Endothelial cell of umbilical vein (primary cell): ENCODE results near the gene LCN2. TPM values are rescaled to one million over a fixed set of nuclear protein-coding genes. Genes with fewer than 3 reads are reported as not detected.

Experiments used
- BruUV-seq: library from RNA; stranded (reverse); fragments of 400-500 nt; replicated peaks from 2 replicates; lab custom pipeline; 2021; lab: Mats Ljungman, UMichigan
- CTCF ChIA-PET: fragments of 300-600, 350-600 bp; sonication (Branson Sonifier 250); formaldehyde crosslinking; loops from one replicate; lab custom pipeline; 2021; ENCODE audit warnings: antibody characterized with exemption, inconsistent platforms; lab: Charles Lee
- POLR2A ChIA-PET: fragments of 300-600, 350-600 bp; sonication (Branson Sonifier 250); formaldehyde crosslinking; loops from one replicate; lab custom pipeline; 2021; ENCODE audit warnings: antibody characterized with exemption, inconsistent platforms; lab: Charles Lee
- DNase-seq: peaks from one replicate; pipeline ENCODE4 v3.0.0-alpha.2; 2011; ENCODE audit warnings: low read depth, low spot score
- FAIRE-seq: peaks from 2 replicates; lab custom pipeline; 2011; peaks lifted over from hg19 to GRCh38; lab: Jason Lieb, UNC
- H2AFZ ChIP-seq: 2 replicates; pipeline ENCODE4 v1.6.0; 2012; ENCODE audit warnings: low read depth, low read length, control low read depth, inconsistent platforms
- H3K27ac ChIP-seq: 2 replicates; pipeline ENCODE4 v1.5.1; 2011; ENCODE audit warnings: low read depth, mild to moderate bottlenecking, control low read depth, low read length, moderate library complexity; ENCODE audit not compliant: insufficient read depth
- H3K27me3 ChIP-seq, 2 experiments: 2 replicates each; pipeline versions ENCODE4 v1.6.0 to v1.6.1; 2011; ENCODE audit warnings: low read length in 2 of 2, mixed read lengths in 1 of 2; ENCODE audit not compliant: control insufficient read depth in 2 of 2, insufficient read depth in 2 of 2
- H3K36me3 ChIP-seq, 2 experiments: 2 replicates in 1 of 2; 3 replicates in 1 of 2; pipeline ENCODE4 v1.5.1; 2011; ENCODE audit warnings: low read length in 2 of 2, mild to moderate bottlenecking in 1 of 2, moderate library complexity in 1 of 2; ENCODE audit not compliant: control insufficient read depth in 2 of 2, insufficient read depth in 2 of 2; ENCODE audit errors: extremely low read depth in 1 of 2
- H3K4me1 ChIP-seq: 3 replicates; pipeline ENCODE4 v1.5.1; 2011; ENCODE audit warnings: mild to moderate bottlenecking, low read length; ENCODE audit not compliant: control insufficient read depth, insufficient read depth; ENCODE audit errors: extremely low read depth
- H3K4me2 ChIP-seq: 2 replicates; pipeline ENCODE4 v1.6.1; 2011; ENCODE audit warnings: low read length, control low read depth, mixed read lengths; ENCODE audit not compliant: insufficient read depth
- H3K4me3 ChIP-seq, 3 experiments: fragments of 200-600 bp in 1 of 3; sonication (generic), shearing (Covaris generic) in 1 of 3; replicated peaks in 1 of 3; 2 replicates each; pipeline ENCODE4 v1.5.1; 2011 to 2016; ENCODE audit warnings: control low read depth in 3 of 3, low read length in 3 of 3, mild to moderate bottlenecking in 2 of 3, inconsistent platforms in 1 of 3, low read depth in 1 of 3, moderate library complexity in 1 of 3; ENCODE audit not compliant: insufficient read depth in 1 of 3
- H3K79me2 ChIP-seq: 2 replicates; pipeline ENCODE4 v1.6.0; 2012; ENCODE audit warnings: low read length, inconsistent platforms; ENCODE audit not compliant: control insufficient read depth, insufficient read depth
- H3K9ac ChIP-seq: replicated peaks from 2 replicates; pipeline ENCODE3; 2011; ENCODE audit warnings: low read length, control low read depth; ENCODE audit not compliant: insufficient read depth; ENCODE audit errors: extremely low read depth
- H3K9me1 ChIP-seq: replicated peaks from 3 replicates; pipeline ENCODE4 v1.6.0; 2011; ENCODE audit warnings: mild to moderate bottlenecking, low read length; ENCODE audit not compliant: control insufficient read depth, insufficient read depth; ENCODE audit errors: extremely low read depth
- H3K9me3 ChIP-seq: replicated peaks from 2 replicates; pipeline ENCODE4 v1.5.1; 2012; ENCODE audit warnings: low read length, inconsistent platforms; ENCODE audit not compliant: control insufficient read depth, insufficient read depth
- H4K20me1 ChIP-seq: replicated peaks from 2 replicates; pipeline ENCODE3; 2011; ENCODE audit warnings: mild to moderate bottlenecking, low read length; ENCODE audit not compliant: control insufficient read depth, insufficient read depth; ENCODE audit errors: extremely low read depth
- EZH2 ChIP-seq: IDR thresholded peaks from 2 replicates; pipeline ENCODE4 v1.6.1; 2012; ENCODE audit warnings: borderline replicate concordance, low read depth, mild to moderate bottlenecking, moderate library complexity, low read length, inconsistent platforms; ENCODE audit not compliant: severe bottlenecking
- FOS ChIP-seq: IDR thresholded peaks from 2 replicates; pipeline ENCODE4 v1.6.1; 2011; ENCODE audit warnings: mild to moderate bottlenecking, low read length, moderate library complexity, borderline replicate concordance; ENCODE audit not compliant: insufficient read depth
- GATA2 ChIP-seq: IDR thresholded peaks from 2 replicates; pipeline ENCODE4 v1.7.0; 2011; ENCODE audit warnings: low read depth, mild to moderate bottlenecking, moderate library complexity, mixed read lengths, low read length; ENCODE audit not compliant: insufficient read length, insufficient read depth
- JUN ChIP-seq: IDR thresholded peaks from 2 replicates; pipeline ENCODE4 v1.6.1; 2011; ENCODE audit warnings: borderline replicate concordance, low read depth; ENCODE audit not compliant: insufficient read length, insufficient read depth
- MYC ChIP-seq: IDR thresholded peaks from one replicate; pipeline ENCODE4 v1.6.1; 2011; ENCODE audit warnings: mild to moderate bottlenecking, low read depth, low read length
- POLR2A ChIP-seq: IDR thresholded peaks from 2 replicates; pipeline ENCODE4 v1.6.1; 2012; ENCODE audit warnings: low read depth, mild to moderate bottlenecking, control low read depth, low read length
- POLR2AphosphoS5 ChIP-seq: IDR thresholded peaks from 2 replicates; pipeline ENCODE4 v1.6.1; 2012; ENCODE audit warnings: low read depth, mild to moderate bottlenecking, control low read depth, low read length, moderate library complexity; ENCODE audit not compliant: insufficient read depth
- dilution Hi-C: fragments of 300-500 bp; cut with MboI; formaldehyde crosslinking; loops from one replicate; pipeline ENCODE4 v1.15.0; 2019; ENCODE audit warnings: low sequenced_read_pairs; ENCODE audit not compliant: extremely low pct_ligation_motif_present
- intact Hi-C: fragments of 100-400 bp; cut with micrococcal nuclease; formaldehyde crosslinking; loops from one replicate; pipeline ENCODE4 v1.10.0; 2022
- polyA plus RNA-seq, 4 experiments: library from polyadenylated mRNA; depleted of rRNA in 3 of 4; stranded (reverse) in 3 of 4; unstranded in 1 of 4; fragments of >200 nt; gene quantifications; 2 replicates each; pipeline versions ENCODE4 v1.2.1 to v1.2.3, GENCODE V29; 2011 to 2012; ENCODE audit warnings: missing spikeins in 1 of 4
- total RNA-seq: library from RNA; stranded (reverse); gene quantifications from 2 replicates; pipeline ENCODE4 v1.2.3, GENCODE V29; 2021
- TF ChIP-seq, protein P1 (sequence below), 2 donors: IDR thresholded peaks; 1 replicate in 1 of 2; 2 replicates in 1 of 2; pipeline ENCODE4 v1.5.1; 2011; ENCODE audit warnings: low read length in 2 of 2, mild to moderate bottlenecking in 2 of 2, moderate library complexity in 2 of 2, control low read depth in 1 of 2, inconsistent platforms in 1 of 2, low read depth in 1 of 2; ENCODE audit not compliant: insufficient read depth in 1 of 2; ENCODE audit errors: extremely low read depth in 1 of 2
- TF ChIP-seq, protein P2 (sequence below): IDR thresholded peaks from 2 replicates; pipeline ENCODE4 v1.6.1; 2011; ENCODE audit not compliant: insufficient read depth, insufficient read length

Gene LCN2
- total and polyA plus RNA-seq, 2 donors (not counting 3 experiments of a cell fraction or from before 2014, with no cell fraction given), result not detected

DNA sequence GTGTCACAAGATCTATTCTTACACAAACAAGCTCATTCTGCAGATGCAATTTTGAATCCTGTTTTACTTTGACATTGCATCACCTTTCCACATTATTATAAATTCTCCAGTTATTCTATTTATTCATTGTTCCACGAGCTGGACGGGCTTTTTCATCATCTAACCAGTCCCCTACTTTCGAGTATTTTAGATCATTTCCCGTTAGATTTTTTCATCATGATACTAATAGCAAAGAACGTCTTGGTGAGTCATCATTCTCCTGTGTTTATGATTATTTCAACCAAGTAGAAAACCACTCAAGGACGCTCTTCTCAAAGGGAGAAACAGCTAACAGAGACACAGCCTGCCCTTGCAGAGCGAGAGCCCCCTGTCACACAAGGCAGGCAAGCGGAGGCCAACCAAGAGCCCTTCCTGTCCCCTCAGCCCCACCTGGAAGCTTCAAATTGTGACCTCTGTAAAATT, 25.9 kb downstream of the LCN2 start:
- intact Hi-C loops, result no loop called here
- dilution Hi-C loops, result no loop called here
- H3K9ac ChIP-seq, result no peak overlapping the region
- no peak overlapping the region for H3K4me2 ChIP-seq
- POLR2A ChIA-PET, result interaction anchor here (0.7 kb wide), 1 partner anchor 47 kb away, joined by 3 read pairs; no protein-coding TSS in a partner anchor
- no peaks in the 10 kb centered on the region for H3K27me3 ChIP-seq
- no peak overlapping the region for H3K4me3 ChIP-seq
- no peaks in the 10 kb centered on the region for H3K79me2 ChIP-seq
- no peak for FAIRE-seq
- no peaks in the 10 kb centered on the region for H4K20me1 ChIP-seq
- no peak for DNase-seq
- no TSS peak for BruUV-seq
- TF ChIP-seq JUN (peak; percentile 18), FOS (no peak), MYC (no peak)
- peaks cover 25 to 44% of the 10 kb centered on the region in 2 experiments for H3K36me3 ChIP-seq
- H3K9me3 ChIP-seq, result no peaks in the 10 kb centered on the region
- no peak overlapping the region for H3K27ac ChIP-seq
- H2AFZ ChIP-seq, result no peak overlapping the region
- H3K9me1 ChIP-seq, result no peaks in the 10 kb centered on the region
- no peaks in the 10 kb centered on the region for H3K4me1 ChIP-seq
- CTCF ChIA-PET, result interaction anchor here (0.9 kb wide), 1 partner anchor 16 kb away, joined by 4 read pairs; the partner anchor contains the start of gene CIZ1

DNA sequence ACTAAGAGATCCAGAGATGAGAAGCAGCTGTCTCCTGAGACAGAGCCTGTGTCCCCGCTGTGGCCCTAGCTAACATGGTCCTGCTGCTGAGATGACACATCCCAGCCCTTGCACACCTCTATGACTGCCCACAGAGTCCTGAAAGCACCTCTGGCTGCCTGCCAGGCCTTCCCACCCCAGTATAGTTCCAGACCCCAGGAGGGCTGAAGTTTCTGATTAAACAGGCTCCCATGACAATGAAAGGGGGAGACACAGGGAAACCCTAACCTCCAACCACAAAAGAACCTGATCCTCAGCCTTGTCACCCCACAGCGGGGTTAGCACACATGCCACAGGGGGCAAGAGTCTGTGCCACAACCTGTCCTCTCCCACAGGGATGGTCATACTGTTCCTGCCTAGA, 26.5 kb downstream of the LCN2 start:
- FAIRE-seq (no peak), DNase-seq (no peak)
- H4K20me1 ChIP-seq, result no peaks in the 10 kb centered on the region
- ChIA-PET POLR2A (no interaction called here), CTCF (interaction anchor here (0.9 kb wide), 1 partner anchor 15 kb away, joined by 4 read pairs; the partner anchor contains the start of gene CIZ1)
- H3K36me3 ChIP-seq, result peaks cover 25 to 44% of the 10 kb centered on the region in 2 experiments
- no peak overlapping the region for H3K4me3 ChIP-seq
- H3K4me1 ChIP-seq, result no peaks in the 10 kb centered on the region
- H3K27me3 ChIP-seq, result no peaks in the 10 kb centered on the region
- intact Hi-C loops (no loop called here), dilution Hi-C loops (no loop called here)
- no TSS peak for BruUV-seq
- H3K4me2 ChIP-seq, result no peak overlapping the region
- H3K9me3 ChIP-seq, result no peaks in the 10 kb centered on the region
- no peak overlapping the region for H3K9ac ChIP-seq
- H3K79me2 ChIP-seq, result no peaks in the 10 kb centered on the region
- H2AFZ ChIP-seq, result no peak overlapping the region
- TF ChIP-seq GATA2 (no peak), MYC (no peak), JUN (no peak), FOS (no peak), EZH2 (no peak), POLR2AphosphoS5 (no peak), POLR2A (no peak)
- TF ChIP-seq, protein P1, sequence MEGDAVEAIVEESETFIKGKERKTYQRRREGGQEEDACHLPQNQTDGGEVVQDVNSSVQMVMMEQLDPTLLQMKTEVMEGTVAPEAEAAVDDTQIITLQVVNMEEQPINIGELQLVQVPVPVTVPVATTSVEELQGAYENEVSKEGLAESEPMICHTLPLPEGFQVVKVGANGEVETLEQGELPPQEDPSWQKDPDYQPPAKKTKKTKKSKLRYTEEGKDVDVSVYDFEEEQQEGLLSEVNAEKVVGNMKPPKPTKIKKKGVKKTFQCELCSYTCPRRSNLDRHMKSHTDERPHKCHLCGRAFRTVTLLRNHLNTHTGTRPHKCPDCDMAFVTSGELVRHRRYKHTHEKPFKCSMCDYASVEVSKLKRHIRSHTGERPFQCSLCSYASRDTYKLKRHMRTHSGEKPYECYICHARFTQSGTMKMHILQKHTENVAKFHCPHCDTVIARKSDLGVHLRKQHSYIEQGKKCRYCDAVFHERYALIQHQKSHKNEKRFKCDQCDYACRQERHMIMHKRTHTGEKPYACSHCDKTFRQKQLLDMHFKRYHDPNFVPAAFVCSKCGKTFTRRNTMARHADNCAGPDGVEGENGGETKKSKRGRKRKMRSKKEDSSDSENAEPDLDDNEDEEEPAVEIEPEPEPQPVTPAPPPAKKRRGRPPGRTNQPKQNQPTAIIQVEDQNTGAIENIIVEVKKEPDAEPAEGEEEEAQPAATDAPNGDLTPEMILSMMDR (IDR thresholded peaks at IDR 0.05; ENCODE audit: extremely low read depth in 1 of 2, insufficient read depth in 1 of 2, low read depth in 1 of 2, low read length in 2 of 2), result no peak
- TF ChIP-seq, protein P2, sequence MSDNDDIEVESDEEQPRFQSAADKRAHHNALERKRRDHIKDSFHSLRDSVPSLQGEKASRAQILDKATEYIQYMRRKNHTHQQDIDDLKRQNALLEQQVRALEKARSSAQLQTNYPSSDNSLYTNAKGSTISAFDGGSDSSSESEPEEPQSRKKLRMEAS, result no peak
- no peak overlapping the region for H3K27ac ChIP-seq
- H3K9me1 ChIP-seq, result no peaks in the 10 kb centered on the region
